NCI-H2196 (cell line): ENCODE data around the gene TCIRG1.

Experiments used
- DNase-seq: peaks from one replicate; lab custom pipeline; 2025; ENCODE audit not compliant: unreplicated experiment; lab: John Stamatoyannopoulos, UW

The TCIRG1 gene

GRCh38 chr11:68036141-68036716 lies 2.6 kb upstream of the TCIRG1 start:
- no peak for DNase-seq

GRCh38 chr11:68036717-68037239 lies 2.0 kb upstream of the TCIRG1 start:
- DNase-seq = no peak

- no peak for DNase-seq
These were observed 1.2 kb upstream of the TCIRG1 start for GRCh38 chr11:68037411-68038225.

- DNase-seq = peak; percentile 36
These were observed 553 bp upstream of the TCIRG1 start for GRCh38 chr11:68038226-68038717.

- no peak for DNase-seq
These were observed 781 bp downstream of the TCIRG1 start for GRCh38 chr11:68039526-68040086.

- no peak for DNase-seq
These were observed 1.5 kb downstream of the TCIRG1 start for GRCh38 chr11:68040101-68040956.

GRCh38 chr11:68040957-68041591 lies 2.2 kb downstream of the TCIRG1 start:
- DNase-seq = no peak

GRCh38 chr11:68041617-68042218 lies 2.9 kb downstream of the TCIRG1 start:
- DNase-seq = no peak

GRCh38 chr11:68042219-68043028 lies 3.6 kb downstream of the TCIRG1 start:
- DNase-seq = no peak

- DNase-seq = no peak
These were observed 4.2 kb downstream of the TCIRG1 start for GRCh38 chr11:68043029-68043348.

- no peak for DNase-seq
These were observed 4.7 kb downstream of the TCIRG1 start for GRCh38 chr11:68043349-68044144.

- peak; percentile 67 for DNase-seq
These were observed 5.5 kb downstream of the TCIRG1 start for GRCh38 chr11:68044145-68044813.

GRCh38 chr11:68044898-68045351 lies 6.1 kb downstream of the TCIRG1 start:
- DNase-seq = no peak

GRCh38 chr11:68047437-68048290 lies 8.8 kb downstream of the TCIRG1 start:
- DNase-seq = no peak

GRCh38 chr11:68048681-68049508 lies 10.1 kb downstream of the TCIRG1 start:
- DNase-seq = no peak
